ENCODE results near the gene CCDC88C.

DNA sequence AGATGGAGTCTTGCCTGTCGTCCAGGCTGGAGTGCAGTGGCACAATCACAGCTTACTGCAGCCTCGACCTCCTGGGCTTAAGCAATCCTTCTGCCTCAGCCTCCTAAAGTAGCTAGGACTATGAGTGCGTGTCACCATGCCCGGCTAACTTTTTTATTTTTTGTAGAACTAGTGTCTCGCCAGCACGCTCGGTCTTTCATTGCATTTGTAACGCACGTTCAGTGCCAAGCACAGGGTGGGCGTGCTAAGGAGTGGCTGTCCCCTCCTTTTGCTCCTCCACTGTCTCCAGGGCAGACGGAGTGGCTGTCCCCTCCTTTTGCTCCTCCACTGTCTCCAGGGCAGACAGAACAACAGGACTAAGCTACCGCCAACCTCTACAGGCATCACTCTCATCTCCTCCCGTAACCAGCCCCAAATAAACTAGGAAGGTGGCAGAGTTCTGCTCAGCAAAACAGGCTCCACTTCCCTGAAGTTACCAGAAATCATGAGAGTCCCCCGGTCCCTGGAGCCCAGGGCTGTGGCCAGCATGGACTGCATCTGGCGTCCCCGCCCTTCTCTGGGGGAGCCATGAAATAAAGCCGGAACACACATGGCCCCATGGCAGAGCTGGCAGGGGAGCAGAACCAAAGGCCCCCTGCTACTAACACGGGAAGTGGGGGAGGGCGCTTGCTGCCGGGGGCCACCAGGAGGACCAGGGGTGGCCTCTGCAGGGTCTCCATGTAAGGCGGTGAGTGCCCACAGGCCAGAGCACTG, 60.2 kb downstream of the CCDC88C start:
- TF ChIP-seq, protein P1, sequence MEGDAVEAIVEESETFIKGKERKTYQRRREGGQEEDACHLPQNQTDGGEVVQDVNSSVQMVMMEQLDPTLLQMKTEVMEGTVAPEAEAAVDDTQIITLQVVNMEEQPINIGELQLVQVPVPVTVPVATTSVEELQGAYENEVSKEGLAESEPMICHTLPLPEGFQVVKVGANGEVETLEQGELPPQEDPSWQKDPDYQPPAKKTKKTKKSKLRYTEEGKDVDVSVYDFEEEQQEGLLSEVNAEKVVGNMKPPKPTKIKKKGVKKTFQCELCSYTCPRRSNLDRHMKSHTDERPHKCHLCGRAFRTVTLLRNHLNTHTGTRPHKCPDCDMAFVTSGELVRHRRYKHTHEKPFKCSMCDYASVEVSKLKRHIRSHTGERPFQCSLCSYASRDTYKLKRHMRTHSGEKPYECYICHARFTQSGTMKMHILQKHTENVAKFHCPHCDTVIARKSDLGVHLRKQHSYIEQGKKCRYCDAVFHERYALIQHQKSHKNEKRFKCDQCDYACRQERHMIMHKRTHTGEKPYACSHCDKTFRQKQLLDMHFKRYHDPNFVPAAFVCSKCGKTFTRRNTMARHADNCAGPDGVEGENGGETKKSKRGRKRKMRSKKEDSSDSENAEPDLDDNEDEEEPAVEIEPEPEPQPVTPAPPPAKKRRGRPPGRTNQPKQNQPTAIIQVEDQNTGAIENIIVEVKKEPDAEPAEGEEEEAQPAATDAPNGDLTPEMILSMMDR (IDR thresholded peaks at IDR 0.05; ENCODE audit: low read depth, low read length) = no peak
- no peak for TF ChIP-seq EZH2phosphoT487 (IDR thresholded peaks at IDR 0.05; ENCODE audit: low read depth)

Data from OCI-LY3 (cell line).